Pons (tissue), 1 donor: ENCODE measurements around the gene ZMAT5.

Experiments
- DNase-seq: peaks from one replicate; pipeline ENCODE4 v3.0.0-alpha.2; 2016; ENCODE audit warnings: low spot score

ZMAT5 gene

DNA sequence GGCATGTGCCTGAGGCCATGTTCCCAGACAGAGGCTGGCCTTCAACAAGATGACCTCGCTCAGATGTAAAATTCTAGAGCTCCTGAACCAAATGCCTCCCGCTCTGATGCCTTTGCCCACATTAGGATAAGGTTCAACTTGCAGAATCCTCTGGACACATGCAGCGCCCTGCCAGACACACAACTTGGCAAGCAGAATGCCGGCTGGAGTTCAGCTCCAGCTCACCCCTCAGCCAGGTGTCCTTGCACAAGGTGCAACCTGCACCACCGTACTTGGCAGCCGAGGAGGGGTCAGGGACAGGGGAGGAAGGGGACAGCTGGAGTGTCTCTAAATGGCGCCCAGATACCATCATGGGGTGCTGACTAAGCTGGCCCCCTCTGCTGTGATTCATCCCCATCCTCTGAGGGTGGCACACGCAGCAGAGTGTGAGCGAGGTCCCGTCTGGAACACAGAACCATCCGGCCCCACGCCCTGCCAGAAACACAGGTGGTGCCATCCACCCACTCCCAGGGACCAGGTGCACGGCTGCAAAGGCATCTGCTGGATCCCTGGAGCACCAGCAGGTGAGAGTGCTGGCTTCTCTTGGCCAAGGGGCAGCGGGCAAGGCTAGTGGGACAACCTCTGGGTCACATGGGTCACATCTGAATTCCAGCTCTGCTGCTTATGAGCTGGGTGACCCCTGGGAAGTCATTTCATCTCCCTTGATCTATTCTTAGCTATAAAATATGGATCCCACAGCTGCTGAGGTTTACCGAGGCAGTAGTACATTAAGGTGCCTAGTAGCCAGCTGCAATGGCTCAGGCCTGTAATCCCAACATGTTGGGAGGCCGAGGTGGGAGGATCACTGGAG lies 12.8 kb downstream of the ZMAT5 start:
- DNase-seq: no peak

DNA sequence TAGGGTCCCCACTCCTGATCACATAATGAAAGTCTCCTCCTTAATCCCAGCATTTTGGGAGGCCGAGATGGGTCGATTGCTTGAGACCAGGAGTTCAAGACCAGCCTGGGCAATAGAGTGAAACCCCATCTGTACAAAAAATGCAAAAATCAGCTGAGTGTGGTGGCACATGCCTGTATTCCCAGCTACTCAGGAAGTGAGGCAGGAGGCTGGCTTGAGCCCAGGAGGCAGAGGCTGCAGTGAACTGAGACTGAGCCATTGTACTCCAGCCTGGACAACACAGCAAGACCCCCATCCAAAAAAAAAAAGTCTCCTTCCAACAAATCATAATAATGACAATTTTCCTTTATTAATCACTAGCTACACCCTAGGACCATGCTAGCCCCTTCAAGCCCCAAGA lies 15.1 kb downstream of the ZMAT5 start:
- no peak for DNase-seq

DNA sequence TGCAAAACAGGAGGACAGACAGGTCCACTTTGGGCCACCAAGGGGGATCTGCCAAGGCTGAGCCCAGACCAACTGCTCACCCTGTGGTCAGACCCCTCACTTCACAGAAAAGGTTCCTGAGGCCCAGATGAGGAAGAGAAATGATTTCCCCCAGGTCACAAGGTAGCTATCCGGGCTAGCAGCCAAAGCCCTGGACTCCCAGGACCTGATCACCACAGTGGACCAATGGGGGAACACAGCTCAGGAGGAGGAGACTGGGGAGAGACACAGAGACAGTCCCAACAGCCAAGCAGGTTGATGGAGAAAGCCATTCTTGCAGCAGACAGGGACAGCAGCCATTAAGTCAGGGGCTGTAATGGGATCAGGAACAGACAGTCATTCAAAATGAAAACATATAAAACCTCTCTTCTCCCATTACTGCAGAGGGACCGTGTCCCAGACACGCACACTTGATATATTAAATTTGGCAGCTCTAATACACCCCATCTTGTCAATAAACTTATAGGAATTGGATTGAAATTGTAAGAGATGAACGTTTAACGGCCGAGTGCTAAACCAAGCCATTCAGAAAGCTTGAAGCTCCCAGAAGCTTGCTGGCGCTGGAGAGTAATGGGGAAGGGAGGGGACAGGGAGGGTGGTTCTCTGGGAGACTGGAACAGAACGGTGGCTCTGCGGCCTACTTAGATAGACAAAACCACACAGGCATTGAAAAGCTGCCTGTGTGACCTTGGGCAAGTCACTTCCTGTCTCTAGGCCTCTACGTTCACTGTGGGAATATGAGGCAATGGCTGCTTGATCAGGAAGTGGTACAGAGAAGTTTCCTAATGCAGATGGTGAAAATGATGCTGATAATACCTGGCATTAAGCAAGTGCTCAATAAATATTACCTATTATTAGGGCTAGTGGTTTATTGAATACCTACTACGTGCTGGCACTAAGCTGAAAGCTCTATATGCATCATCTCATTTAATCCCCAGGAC lies 16.0 kb downstream of the ZMAT5 start:
- DNase-seq: no peak

DNA sequence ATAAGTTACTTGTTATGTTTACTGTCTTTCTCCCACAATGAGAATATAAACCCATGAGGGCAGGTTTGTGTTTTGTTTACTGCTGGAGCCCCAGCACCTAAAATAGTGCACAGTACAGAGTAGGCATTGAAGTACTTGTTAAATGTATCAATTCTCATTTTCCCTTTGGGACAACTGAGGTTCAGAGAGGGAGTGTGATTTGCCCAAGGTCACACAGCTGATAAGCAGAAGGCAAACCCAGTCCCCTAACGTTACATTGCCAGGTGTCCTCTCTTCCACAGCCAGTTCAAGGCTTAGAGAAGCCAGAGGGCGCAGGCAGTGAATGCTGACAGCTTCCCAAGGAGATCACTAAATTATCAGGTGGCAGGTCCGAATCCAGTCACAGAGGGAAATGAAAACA lies 16.8 kb downstream of the ZMAT5 start:
- DNase-seq: no peak

DNA sequence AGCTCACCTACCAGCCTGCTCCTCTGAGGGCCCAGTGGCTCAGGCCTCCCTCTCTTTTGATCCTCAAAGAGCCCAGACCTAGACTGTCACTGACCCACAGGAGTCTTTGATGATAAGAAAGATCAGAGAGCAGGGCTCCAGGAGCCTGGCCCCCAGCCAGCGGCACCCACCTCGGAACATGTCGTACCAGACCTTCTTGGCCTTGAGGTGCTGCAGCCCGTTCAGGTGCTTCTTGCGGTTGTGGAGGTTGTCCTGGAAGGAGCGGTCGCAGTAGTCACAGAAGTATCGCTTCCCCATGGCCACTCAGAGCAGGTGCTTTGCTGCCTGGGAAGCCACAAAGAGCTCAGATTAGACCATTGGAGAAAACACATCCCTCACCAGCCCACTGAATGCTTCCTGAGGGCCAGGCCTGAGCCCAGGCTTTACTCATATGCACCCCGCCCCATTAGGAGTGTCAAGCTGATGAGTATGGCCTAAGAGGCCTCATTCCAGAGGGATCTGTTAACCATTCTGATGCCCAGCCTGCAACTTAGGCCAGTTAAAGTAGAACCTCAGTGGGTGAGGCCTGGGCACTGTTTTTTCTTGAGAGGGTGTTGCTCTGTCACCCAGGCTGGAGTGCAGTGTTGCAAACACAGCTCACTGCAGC lies 18.4 kb downstream of the ZMAT5 start:
- no peak for DNase-seq

DNA sequence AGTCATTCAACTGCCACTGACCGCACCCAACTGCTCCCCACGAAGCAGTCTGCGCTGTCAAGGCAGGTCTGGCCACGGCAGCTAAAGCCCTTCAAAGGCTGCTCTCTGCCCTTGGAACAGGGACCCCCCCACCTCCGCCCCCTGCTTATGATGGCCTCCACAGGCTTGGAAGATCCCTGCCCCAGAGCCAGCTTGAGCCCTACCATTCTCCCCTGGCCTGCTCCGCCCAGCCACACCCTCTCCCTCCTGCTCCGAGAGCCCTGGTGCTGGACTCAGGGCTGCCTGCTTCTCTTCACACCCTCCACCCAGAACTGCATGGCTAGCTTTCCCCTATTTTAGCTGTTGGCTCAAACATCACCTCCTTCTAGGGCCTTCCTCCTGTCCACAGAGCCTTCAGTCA lies 19.0 kb downstream of the ZMAT5 start:
- DNase-seq: no peak

DNA sequence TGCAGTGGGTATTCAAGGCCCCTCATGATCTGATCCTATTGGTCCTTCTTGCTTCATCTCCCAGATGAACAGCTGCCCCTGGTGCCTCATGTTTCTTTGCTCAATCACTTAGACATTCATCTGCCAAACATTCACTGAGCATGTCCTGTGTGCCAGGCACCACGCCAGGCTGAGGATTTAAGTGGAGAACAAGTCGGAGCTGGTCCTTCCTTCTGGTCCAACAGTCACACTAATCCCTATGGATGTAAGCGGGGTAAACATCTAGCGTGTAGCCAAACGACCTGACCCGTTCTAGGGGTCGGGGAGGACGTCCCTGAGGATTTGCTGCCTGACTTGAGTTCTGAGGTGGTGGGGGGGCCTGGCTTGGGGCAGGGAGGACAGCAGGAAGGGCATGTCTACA lies 21.9 kb downstream of the ZMAT5 start:
- no peak for DNase-seq

DNA sequence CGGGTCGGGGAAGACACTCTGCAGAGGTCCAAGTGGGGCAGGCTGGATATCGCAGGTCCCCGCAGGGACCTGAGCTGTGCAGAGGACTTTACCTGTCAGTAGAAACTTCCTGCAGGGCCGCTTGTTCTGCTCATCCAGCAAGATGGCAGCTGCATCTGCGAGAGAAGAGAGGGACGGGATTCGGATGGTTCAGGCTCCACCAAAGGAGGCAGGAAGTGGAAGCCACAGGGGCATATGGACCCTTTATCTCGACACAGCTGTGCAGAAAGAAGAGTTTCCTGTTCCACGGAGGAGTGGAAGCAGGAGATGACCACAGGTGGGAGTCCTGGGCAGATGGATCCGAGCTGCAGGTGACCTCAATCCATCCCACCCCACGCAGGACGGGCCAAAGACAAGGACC lies 24.5 kb downstream of the ZMAT5 start:
- no peak for DNase-seq

DNA sequence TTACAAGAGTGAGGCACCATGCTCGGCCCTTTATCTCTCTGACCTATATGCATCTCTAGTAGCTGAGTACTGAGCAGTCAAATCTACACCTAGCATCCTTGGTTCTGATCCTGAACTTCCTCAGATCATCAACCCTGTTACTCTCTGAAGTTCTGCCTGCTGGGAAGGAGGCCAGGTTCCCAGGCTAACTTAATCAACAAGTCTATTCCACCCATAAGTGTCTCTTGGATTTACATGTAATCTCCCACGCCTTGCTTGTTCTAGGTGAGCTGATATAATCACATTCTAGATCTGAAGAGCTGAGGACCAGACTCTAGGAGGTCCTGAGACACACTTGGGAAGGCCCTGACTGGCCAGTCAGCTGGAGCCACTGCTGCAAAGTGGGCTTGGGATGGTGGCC lies 24.9 kb downstream of the ZMAT5 start:
- no peak for DNase-seq

DNA sequence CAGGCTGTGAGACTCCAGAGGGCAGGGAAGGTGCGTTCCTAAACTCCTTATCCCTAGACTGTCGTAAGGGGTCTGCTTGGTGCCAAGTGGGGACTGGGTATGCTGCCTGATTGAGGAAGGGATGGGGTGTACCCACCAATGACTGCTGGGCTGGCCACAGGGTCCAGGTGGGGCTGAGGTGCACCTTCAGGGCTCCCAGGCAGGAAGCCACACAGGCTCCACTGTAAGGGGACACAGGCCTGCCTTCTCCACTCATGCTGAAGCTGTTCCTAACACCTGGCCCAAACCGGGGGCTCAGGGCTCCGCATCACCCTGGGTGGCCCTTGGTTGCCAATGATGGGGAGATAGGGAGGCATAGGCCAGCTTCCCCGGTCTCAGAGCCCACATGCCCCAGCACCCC lies 26.6 kb downstream of the ZMAT5 start:
- no peak for DNase-seq

DNA sequence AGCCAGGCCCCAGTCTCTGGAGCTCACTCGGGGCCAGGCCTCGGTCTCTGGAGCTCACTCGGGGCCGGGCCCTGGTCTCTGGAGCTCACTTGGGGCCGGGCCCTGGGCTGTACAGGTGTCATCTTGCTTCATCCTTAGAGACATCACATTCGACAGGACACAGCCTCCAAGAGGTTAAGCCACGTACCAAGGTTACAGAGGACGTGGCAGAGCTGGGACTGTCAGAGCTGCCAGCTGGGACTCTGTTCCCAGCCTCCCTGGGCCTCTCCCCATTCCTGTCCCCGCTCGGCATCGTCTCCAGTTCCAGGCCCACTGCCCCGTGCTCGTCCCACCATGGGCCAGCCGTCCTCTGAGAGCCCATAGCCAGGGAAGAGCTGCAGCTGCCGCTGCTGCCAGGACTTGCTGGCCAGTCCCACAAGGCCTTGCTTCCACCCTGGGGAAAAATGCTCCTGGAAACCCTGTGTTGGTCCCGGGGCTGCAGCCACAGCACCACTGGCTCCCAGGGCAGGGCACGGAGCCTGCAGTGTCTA lies 27.4 kb downstream of the ZMAT5 start:
- no peak for DNase-seq

DNA sequence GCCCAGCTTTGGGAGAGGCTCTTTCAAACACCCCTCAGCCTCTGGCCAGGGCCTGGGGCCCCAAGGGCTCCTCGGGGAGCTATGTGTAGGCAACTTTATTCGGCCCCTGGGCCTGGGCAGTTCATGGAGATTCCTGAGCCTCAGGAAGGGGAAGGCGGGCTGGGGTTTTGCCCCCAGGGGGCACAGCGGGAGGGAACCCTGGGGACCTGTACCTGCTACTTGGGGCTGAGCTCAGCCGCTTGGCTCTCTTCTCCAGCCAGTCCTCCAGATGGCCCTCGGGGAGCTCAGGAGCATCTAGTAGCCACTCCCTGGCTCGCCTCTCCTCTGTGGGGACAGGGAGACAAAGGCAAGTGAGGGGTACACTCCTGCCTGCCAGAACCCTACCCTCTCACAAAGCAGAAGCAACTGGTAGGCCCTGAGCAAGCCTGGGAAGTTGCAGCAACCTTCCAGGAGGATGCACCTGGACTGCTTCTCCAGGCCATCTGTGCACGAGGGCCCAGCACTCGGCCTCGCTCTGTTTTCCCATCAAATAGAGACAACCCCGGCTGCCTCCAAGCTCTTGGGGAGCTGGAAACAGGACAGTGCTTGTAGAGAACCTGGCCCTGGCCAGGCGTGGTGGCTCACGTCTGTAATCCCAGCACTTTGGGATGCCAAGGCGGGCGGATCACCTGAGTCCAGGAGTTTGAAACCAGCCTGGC lies 28.5 kb downstream of the ZMAT5 start:
- DNase-seq: no peak

DNA sequence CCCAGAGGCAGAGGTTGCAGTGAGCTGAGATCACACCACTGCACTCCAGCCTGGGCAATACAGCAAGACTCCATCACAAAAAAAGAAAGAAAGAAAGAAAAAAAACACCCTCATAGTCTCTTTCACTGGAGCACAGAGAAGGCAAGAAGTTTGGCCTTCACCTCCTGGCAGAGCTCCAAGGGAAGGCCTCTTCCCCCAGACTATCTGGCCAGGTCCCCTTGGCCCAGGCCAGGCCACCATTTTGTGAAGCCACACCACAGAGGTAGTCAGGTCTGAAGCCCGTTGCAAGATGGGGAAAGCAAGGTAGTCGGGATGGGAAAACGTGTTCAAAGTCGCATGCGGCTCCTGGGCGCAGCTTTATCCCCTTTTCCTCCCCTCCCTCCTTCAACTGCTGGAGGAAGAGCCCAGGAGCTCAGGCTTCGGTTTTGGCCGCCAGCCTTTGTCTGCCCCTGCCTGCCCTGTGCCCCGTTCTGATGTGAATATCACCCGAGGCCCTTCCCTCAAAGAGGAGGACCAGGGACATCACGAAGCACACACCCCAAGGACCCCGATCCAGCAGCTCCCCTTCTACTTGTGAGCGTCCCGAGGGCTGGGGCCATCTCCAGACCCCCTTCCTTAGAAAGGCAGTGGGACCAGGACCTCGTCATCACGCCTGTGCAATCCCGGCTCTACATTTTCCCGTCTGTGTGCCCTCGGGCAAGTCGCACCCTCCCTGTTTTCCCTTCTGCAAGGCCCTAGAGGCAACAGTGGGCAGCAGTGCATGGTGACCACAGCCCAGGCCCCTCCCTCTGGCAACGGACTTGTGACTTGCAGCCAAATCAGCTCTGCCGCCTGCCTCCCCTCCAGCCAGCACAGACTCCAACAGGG lies 29.3 kb downstream of the ZMAT5 start:
- DNase-seq: no peak

DNA sequence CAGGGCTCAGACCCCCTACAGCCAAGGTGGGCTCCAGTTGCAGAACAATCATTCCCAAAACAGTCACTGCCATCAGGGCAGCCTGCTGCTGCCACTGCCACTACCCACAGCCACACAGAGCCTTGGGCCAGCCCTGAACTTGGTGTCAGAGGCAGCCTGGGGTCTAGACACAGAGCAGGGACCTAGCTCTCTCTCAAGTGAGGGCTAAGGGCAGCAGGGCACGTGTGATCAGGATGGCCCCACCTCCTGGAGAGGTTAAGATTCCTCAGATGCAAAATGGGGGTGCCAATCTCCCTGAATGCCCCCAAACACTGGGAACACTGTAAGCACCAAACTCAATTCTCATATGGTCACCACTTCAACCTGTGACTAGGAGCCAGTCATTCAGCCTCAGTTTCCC lies 31.4 kb downstream of the ZMAT5 start:
- no peak for DNase-seq

DNA sequence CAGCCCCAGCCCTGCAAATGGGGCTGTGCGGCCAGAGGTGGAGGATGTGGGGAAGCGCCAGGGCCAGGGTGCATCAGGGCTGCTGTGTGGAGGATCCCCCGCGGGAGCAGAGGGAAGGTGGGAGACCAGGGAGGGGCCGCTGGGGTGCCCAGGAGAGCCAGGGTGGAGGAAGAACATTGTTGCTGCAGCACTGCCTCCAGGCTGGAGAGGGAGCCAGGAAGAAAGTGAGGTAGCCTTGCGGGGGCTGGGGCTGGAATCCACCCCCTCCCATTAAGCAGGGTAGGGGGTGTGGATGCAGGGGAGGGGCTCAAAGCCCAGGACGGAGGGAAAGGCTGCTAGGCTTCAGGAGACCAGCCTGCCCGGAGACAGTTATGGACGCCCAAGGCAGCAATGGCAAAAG lies 32.0 kb downstream of the ZMAT5 start:
- DNase-seq: no peak

DNA sequence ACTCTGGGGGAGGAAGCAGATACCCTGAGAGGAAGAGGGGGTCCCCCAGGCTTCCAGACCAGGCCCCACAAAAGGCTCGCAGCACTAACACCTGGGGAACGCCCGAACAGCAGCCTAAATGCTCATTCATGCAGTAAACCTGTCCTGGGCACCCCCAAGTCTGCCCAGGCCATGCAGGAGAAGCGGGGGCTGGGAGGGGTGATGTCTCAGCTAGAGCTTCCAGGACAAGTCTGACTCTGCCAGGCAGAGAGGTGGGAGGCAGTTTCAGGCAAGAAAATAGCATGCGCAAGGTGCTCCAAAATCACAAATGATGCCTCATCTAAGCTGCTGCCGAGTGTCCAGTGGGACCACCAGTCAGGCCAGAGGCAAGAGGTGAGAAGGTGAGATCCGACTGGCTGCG lies 32.4 kb downstream of the ZMAT5 start:
- no peak for DNase-seq

DNA sequence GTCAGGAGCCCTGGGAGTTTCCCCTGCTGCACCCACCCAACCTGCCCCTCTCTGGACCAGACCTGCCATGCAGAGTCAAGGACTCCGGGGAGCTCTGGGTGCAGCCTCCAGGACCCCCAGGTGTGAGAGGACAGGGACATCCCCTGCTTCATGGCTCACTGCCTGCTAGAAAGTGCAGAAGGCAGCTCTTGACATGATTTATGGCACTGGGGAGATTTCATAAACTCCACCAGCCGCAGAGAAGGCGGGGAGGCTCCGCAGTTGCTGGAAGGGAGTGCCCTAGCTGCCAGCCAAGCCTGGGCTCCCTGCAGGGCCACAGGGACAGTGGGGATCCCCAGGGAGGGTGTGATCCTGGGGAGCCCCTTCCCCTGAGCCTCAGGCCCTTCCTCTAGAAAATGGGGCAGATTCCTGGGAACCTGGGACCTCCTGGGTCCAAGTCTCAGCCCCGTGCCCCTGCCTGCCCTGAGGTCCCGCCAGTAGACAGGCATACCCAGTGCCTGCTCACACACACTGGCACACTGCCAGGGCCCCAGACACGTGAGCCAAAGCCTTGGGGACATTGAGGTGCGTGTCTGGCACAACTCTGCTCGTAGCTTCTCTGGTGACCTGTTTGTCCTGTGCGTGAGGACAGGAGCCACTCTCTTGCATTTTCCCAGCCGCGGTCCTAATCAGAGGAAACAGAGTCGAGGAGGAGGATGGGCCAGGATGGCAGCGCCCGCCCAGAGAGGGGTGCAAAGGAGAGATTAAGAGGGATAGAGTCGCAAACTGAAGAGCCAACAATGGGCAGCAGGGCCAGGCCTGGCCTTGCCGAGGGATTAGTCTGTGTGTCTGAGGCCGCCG lies 33.2 kb downstream of the ZMAT5 start:
- DNase-seq: no peak

DNA sequence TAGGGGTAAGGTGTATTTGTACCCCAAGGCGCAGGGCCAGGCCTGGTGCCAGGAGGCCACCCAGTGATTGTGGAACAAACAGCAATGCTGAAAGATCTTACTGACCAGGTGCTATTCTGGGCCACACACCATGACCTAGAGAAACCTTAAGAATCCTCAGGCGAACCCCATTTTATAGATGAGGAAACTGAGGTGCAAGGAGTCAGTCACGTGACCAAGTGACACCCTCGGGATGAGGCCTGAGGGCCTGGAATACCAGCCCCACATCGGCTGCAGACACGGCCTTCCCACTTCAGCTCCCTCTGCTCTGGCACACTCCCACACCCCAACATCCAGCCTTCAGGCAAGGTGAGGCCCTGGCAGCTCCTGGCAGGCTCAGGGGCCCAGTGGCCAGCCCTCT lies 33.9 kb downstream of the ZMAT5 start:
- DNase-seq: no peak

DNA sequence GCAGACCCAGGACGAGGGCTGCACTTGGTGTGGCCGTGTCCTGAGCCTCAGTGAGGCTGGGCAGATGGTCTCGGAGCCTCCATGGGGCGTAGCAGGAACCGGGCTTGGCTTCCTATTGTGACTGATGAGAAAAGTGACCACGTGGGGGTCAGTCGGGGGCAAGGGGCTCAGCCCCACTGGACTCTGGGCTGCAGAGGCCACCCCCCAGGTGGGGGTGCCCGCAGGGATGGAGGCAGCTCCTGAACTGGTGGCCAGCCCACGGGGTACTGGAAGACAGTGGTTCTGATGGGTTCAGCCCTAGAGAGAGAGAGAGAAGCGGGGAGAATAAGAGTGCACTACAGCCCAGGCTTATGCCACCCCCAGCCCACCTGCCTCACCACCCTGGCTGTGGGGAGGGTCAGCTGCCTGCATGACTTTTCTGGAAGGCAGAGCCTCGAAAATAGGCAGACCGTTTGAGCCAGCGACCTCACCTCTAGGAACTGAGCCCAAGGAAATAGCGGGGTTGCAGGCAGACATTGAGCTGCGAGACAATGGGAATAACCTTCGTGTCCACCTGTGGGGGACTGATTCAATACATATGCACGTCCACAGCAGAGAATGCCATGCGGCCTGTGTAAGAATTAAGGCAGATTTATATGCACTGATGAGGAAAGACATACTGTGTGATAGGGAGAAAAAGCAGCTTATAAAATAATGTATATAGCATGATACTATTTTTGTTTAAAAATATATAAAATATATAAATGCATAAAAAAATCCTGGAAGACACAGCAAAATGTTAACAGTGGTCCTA lies 35.6 kb downstream of the ZMAT5 start:
- no peak for DNase-seq
